GM13977 (cell line): ENCODE data around the gene EDN1.

Source experiments
- DNase-seq: peaks from one replicate; pipeline ENCODE4 v3.0.0; 2012; ENCODE audit warnings: low spot score
- CTCF ChIP-seq: IDR thresholded peaks from 2 replicates; pipeline ENCODE4 v1.5.1; 2012; ENCODE audit warnings: mild to moderate bottlenecking, control low read depth; ENCODE audit not compliant: insufficient read depth; ENCODE audit errors: extremely low read depth, missing control alignments
- in situ Hi-C: fragments of 300-500 bp; cut with MboI; formaldehyde crosslinking; loops from one replicate; pipeline ENCODE4 v1.12.0; 2022; ENCODE audit warnings: low sequenced_read_pairs, low pct_unique_long_range_greater_than_20kb, mixed read lengths, inconsistent platforms; ENCODE audit not compliant: unreplicated experiment

Gene EDN1

GRCh38 chr6:12289933-12290820, at the start of gene EDN1:
Gene EDN1 (plus strand): TSS chr6:12290361. CDS start chr6:12290630, 269 bp downstream.
- in situ Hi-C loops: loop anchor here (10.0 to 25.0 kb wide), 2 partner anchors 305 to 628 kb away; no protein-coding TSS in a partner anchor
- DNase-seq: peak; percentile 75
- peak; percentile 62 for TF ChIP-seq CTCF

GRCh38 chr6:12241493-12242175, 48.5 kb upstream of the EDN1 start:
- DNase-seq: no peak
- in situ Hi-C loops: no loop called here
- TF ChIP-seq CTCF: no peak

- no peak for DNase-seq
- TF ChIP-seq CTCF: no peak
- in situ Hi-C loops: no loop called here
Measured at GRCh38 chr6:12243169-12243568, 47.0 kb upstream of the EDN1 start.

GRCh38 chr6:12245360-12245759, 44.8 kb upstream of the EDN1 start:
- in situ Hi-C loops: no loop called here
- no peak for TF ChIP-seq CTCF

GRCh38 chr6:12245763-12246718, 44.1 kb upstream of the EDN1 start:
- no peak for TF ChIP-seq CTCF
- in situ Hi-C loops: no loop called here
- DNase-seq: no peak

More at GRCh38 chr6:12245360-12245759, 44.8 kb upstream of the EDN1 start:
- DNase-seq: no peak

GRCh38 chr6:12246900-12247299, 43.3 kb upstream of the EDN1 start:
- TF ChIP-seq CTCF: no peak
- no peak for DNase-seq
- in situ Hi-C loops: no loop called here
